ENCODE data around the gene IQCE.

The IQCE gene

GRCh38 chr7:2614631-2615330, 56.0 kb downstream of the IQCE start:
- no peak for DNase-seq (ENCODE audit: low read depth)

- no peak for DNase-seq (ENCODE audit: low read depth)
Measured at GRCh38 chr7:2616387-2617324, 57.9 kb downstream of the IQCE start.

- DNase-seq (ENCODE audit: low read depth): no peak
Measured at GRCh38 chr7:2617325-2617905, 58.6 kb downstream of the IQCE start.

GRCh38 chr7:2619116-2619515, 60.3 kb downstream of the IQCE start:
- no peak for DNase-seq (ENCODE audit: low read depth)

GRCh38 chr7:2621061-2621828, 62.5 kb downstream of the IQCE start:
- DNase-seq (ENCODE audit: low read depth): no peak

- no peak for DNase-seq (ENCODE audit: low read depth)
Measured at GRCh38 chr7:2621948-2622640, 63.3 kb downstream of the IQCE start.

GRCh38 chr7:2622869-2623697, 64.3 kb downstream of the IQCE start:
- no peak for DNase-seq (ENCODE audit: low read depth)

- DNase-seq (ENCODE audit: low read depth): no peak
Measured at GRCh38 chr7:2623698-2624014, 64.9 kb downstream of the IQCE start.

- no peak for DNase-seq (ENCODE audit: low read depth)
Measured at GRCh38 chr7:2624293-2624886, 65.6 kb downstream of the IQCE start.

- no peak for DNase-seq (ENCODE audit: low read depth)
Measured at GRCh38 chr7:2626498-2627117, 67.8 kb downstream of the IQCE start.

- DNase-seq (ENCODE audit: low read depth): no peak
Measured at GRCh38 chr7:2627258-2628129, 68.7 kb downstream of the IQCE start.

GRCh38 chr7:2628130-2628482, 69.3 kb downstream of the IQCE start:
- DNase-seq (ENCODE audit: low read depth): no peak

- DNase-seq (ENCODE audit: low read depth): no peak
Measured at GRCh38 chr7:2628891-2629290, 70.1 kb downstream of the IQCE start.

- DNase-seq (ENCODE audit: low read depth): no peak
Measured at GRCh38 chr7:2629746-2630681, 71.2 kb downstream of the IQCE start.

- DNase-seq (ENCODE audit: low read depth): no peak
Measured at GRCh38 chr7:2631946-2632732, 73.4 kb downstream of the IQCE start, which contains the start of gene TTYH3. Gene TTYH3 (plus strand): TSS chr7:2631986. CDS start chr7:2632156, 170 bp downstream.

GRCh38 chr7:2632733-2633537, 74.2 kb downstream of the IQCE start:
- no peak for DNase-seq (ENCODE audit: low read depth)
